ENCODE measurements around the gene DLG2. TPM values are rescaled to one million over a fixed set of nuclear protein-coding genes. Genes with fewer than 3 reads are reported as not detected.
A peak's percentile ranks its signal among the peaks of the same experiment; 100 is the strongest.
"Not testable (repeated sequence)": the region's sequence is repeated elsewhere in the genome, so short reads cannot be mapped to it uniquely, and the experiment has no call there.

DLG2 gene
- total RNA-seq, 1 donor from 2014 or later = 14.4 TPM

DNA sequence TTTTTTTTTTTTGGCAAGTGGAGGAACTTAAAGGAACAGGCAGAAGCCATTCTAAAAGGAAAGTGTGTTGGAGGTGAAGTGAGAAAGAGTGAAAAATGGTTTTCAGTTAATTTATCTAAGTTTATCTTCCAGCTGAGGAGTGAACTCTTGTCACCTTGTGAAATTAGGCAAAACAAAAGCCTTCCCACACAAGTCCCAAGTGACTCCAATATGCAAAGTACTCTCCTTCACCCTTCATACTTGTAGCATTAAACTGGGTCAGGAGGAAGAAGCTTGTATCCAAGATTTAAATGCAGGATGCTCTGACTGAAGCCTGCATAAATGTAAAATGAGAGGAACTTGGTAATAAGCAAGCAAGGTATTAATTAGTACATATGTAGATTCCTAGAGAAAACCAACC is 796.8 kb downstream of the DLG2 start:
- no peak for DNase-seq

GRCh38 chr11:84829162-84829561 is 798.0 kb downstream of the DLG2 start:
- DNase-seq = no peak

GRCh38 chr11:84828616-84829015 is 798.5 kb downstream of the DLG2 start:
- DNase-seq = no peak

GRCh38 chr11:84825106-84825660 is 802.0 kb downstream of the DLG2 start:
- DNase-seq = no peak

DNA sequence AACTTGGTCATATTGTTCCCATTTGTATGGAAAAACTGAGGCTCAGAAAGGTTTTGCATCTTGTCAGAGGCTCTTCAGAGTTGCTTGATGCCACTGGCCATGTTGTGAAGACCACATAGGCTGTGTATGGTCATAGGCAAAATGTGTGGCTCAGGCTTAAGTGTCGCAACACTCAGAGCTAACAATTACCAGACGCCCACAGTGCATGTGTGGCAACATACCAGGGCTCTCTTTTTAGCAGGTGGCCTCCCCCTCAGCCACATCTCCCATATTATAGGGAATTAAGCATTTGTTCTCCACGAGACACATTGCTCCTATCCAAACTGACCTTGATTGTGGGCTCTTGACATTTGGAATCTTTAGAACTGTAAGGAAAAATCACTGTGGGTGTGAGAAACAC is 802.5 kb downstream of the DLG2 start:
- DNase-seq = no peak

DNA sequence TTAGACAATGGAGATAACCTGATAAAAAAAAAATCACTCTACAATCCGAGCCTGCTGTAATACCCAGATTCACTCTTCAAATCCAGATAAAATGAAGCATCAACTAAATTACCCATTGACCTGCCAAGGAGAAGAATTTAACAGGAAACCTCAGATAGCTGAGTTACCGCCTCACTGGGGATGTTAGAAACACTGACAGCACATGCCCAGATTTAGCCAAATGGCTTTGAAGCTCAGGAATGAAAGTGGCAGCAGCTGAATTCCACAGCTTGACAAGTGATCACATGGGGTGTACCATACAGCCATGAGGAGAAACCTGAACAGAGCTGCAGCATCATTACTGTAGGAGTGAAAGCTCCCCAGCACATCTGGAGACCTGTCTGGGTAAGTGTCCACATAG is 807.6 kb downstream of the DLG2 start:
- peak; percentile 30 for DNase-seq

DNA sequence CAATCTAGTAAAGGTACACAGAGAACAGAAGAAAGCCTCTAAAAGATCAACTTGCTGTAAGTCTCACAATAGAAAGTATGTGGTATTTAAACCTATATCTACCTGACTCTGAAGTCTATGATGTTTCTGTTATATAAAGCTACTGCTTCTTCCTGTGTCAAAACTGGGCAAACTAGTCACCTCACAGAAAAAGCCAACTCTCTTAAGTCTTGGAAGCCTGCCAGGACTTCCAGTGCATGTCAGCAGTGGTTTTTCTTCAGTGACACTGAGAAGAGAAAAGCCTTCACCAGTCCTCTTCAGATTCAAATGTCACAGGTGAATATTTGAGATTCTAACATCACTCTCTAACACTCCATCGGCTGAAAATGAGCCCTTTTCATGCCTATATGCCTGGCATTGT is 808.0 kb downstream of the DLG2 start:
- peak; percentile 41 for DNase-seq

GRCh38 chr11:84817998-84818397 is 809.1 kb downstream of the DLG2 start:
- DNase-seq = no peak

GRCh38 chr11:84812471-84812969 is 814.6 kb downstream of the DLG2 start:
- peak; percentile 54 for DNase-seq

- DNase-seq = no peak
Measured at GRCh38 chr11:84806354-84806753, 820.8 kb downstream of the DLG2 start.

- DNase-seq = peak; percentile 77
Measured at GRCh38 chr11:84804041-84804440, 823.1 kb downstream of the DLG2 start.

GRCh38 chr11:84800755-84801346 is 826.3 kb downstream of the DLG2 start:
- peak; percentile 56 for DNase-seq

DNA sequence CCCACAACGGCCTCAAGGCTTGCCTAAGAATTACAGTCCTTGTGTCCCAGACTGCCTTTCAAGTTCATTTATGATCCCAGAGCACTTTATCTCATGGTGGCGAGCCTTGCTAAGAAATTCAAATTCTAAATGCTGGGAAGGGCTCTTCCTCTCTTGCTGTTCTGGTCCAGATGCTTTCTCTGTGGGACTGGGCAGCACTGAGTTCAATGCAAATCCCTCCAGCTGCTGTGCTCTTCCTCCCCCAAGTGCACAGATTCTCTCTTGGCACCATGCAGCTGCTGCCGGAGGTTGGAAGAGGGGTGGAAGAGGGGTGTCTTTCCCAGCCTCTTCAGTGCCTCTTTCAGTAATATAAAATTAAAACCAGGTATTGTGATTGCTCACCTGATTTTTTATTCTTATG is 828.0 kb downstream of the DLG2 start:
- DNase-seq = peak; percentile 75

- DNase-seq = no peak
Measured at GRCh38 chr11:84795698-84796097, 831.4 kb downstream of the DLG2 start.

DNA sequence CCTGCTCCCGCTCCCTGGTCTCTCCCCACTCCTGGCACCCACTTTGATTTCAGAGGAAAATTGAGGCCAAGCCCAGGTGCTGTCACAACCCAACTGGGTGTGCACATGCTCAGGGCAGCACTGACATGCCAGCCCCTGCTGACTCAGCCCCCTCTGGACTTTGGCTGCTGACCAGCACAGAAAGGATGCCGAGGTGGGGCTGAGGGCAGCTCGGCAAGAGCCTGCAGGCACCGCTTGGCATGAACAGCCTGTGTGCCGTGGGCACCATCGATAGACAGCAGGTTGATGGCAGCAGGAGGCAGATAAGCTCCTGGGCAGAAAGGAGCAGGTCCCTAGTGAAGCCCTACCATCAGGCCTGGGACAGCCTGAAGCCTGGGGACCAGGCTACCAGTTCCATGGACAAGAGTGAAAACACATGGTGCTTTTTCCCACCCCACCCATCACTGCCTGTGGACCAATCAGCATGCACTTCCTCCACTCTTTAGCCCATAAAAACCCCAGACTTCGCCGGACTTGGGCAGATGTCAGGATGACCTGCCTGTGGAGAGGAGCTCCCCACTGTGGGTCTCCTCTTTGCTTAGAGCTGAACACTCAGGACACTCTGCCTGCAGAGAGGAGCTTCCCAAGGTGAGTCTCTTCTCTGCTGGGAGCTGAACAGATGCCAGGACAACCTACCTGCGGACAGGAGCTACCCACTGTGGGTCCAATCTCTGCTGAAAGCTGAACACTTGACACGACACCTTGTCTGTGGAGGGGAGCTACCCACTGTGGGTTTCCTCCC is 832.3 kb downstream of the DLG2 start:
- no peak for DNase-seq

GRCh38 chr11:84793318-84793717 is 833.8 kb downstream of the DLG2 start:
- DNase-seq = no peak

GRCh38 chr11:84790849-84791427 is 836.2 kb downstream of the DLG2 start:
- DNase-seq = no peak

DNA sequence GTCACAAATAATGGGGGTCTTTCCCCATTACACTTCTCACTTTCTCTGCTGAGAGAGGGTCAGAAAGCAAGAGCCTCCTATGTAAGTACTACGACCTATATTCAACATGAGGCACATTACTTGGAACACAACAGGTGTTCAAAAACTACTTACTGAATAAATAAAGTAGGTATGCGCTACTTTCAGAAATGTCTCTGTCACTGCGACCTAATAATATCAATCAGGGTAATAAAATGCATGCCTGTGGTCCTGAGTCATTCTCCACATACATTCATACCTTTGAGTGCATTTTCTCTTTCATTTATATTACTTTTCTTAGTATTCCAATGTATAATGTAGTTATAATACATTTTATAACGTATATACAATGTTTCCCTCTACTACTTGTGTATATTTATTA is 838.9 kb downstream of the DLG2 start:
- DNase-seq = no peak

GRCh38 chr11:84784158-84784557 is 843.0 kb downstream of the DLG2 start:
- not testable (repeated sequence) for DNase-seq

DNA sequence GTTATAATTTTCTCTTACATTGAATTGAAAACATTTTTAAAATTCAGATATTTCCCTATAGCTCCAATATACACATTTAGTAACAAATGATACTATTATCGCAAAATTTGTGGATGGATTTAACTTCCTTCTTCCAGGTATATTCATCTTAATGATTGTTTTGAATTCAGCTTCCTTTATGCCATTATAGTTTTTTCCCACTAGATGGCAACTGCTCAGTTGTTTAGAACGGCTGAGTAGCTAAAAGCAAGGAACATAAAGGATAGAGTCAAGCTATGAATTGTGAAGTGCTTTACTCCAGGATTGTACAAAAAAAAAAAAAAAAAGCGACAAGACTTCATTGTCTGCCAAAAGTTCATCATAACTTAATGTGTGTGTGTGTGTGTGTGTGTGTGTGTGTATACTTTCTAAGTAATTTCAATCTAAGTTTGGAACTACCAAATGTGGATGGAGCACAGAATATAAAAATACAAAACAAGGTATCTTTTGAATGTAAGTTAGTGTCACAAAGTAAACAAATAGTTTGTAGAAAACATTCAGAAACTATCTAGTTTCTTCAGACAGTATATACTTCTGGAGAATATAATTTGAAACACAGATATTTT is 846.4 kb downstream of the DLG2 start:
- DNase-seq = peak; percentile 59

GRCh38 chr11:84775503-84775902 is 851.6 kb downstream of the DLG2 start:
- no peak for DNase-seq

GRCh38 chr11:84763931-84764330 is 863.2 kb downstream of the DLG2 start:
- DNase-seq = no peak

DNA sequence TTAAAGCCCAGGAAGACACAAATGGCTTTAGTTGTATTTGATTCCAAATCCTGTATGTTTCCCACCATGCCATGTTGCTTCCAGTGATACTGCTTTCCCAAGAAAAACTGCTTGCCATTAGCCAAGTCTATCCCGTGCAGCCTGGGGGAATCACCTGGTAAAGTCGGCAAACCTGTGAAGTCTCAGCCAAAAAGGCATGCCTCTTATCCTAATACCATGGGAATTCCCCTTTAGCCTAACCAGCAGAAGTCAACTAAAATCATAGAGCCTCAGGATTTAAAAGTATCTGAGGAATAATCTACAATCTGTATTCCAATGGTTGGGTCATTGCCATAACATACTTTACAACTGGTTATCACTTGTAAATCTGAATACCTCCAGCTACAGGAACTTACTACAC is 869.4 kb downstream of the DLG2 start:
- DNase-seq = no peak

Data from tongue (tissue), 2 donors.